ENCODE measurements around the gene ZC3H14. TPM values are rescaled to one million over a fixed set of nuclear protein-coding genes. Genes with fewer than 3 reads are reported as not detected.

The ZC3H14 gene
- total RNA-seq, 6 experiments from 2014 or later = 37.2 to 52.5 (median 42.1) TPM

GRCh38 chr14:88667555-88668273 is 104.9 kb downstream of the ZC3H14 start:
- intact Hi-C loops (cut with DNase I) = no loop called here
- 67% methylated on average over 2 of the region's 4 CpGs for WGBS (ENCODE audit: insufficient coverage, low coverage, low lambda C conversion rate, missing lambda C conversion rate)
- H3K4me1 ChIP-seq = peaks cover 0 to 7% (median 3%) of the 10 kb centered on the region in 4 donors
- H3K36me3 ChIP-seq = no peaks in the 10 kb centered on the region
- no peaks in the 10 kb centered on the region for H3K9me3 ChIP-seq
- H3K4me3 ChIP-seq = no peak overlapping the region
- no peak overlapping the region for H3K27ac ChIP-seq
- DNase-seq (peak in 2 of 3 donors; percentile 25 to 73), ATAC-seq (peak; percentile 98 to 99 (median 98))
- H3K27me3 ChIP-seq = no peaks in the 10 kb centered on the region
- TF ChIP-seq CTCF (IDR thresholded peaks at IDR 0.05) (peak; percentile 70 to 89 (median 82)), POLR2A (IDR thresholded peaks at IDR 0.05) (no peak)

- Histone ChIP-seq H3K4me1 (peaks cover 0 to 7% (median 3%) of the 10 kb centered on the region in 4 donors), H3K36me3 (no peaks in the 10 kb centered on the region), H3K27me3 (no peaks in the 10 kb centered on the region), H3K4me3 (no peak overlapping the region), H3K27ac (no peak overlapping the region), H3K9me3 (no peaks in the 10 kb centered on the region)
- WGBS (ENCODE audit: insufficient coverage, low coverage, low lambda C conversion rate, missing lambda C conversion rate) = 81% methylated on average over 3 of the region's 3 CpGs
- ATAC-seq (peak in 2 of 4 donors; percentile 34 to 37), DNase-seq (no peak)
- TF ChIP-seq CTCF (IDR thresholded peaks at IDR 0.05) = no peak
- no peak for TF ChIP-seq POLR2A (IDR thresholded peaks at IDR 0.05)
- intact Hi-C loops (cut with DNase I) = no loop called here
Observed at GRCh38 chr14:88668448-88669116, 105.7 kb downstream of the ZC3H14 start.

GRCh38 chr14:88669346-88669745 is 106.5 kb downstream of the ZC3H14 start:
- TF ChIP-seq CTCF (IDR thresholded peaks at IDR 0.05) = no peak
- no peak for TF ChIP-seq POLR2A (IDR thresholded peaks at IDR 0.05)
- 0% methylated on average over 1 of the region's 4 CpGs for WGBS (ENCODE audit: insufficient coverage, low coverage, low lambda C conversion rate, missing lambda C conversion rate)
- no peaks in the 10 kb centered on the region for H3K36me3 ChIP-seq
- intact Hi-C loops (cut with DNase I) = no loop called here
- H3K9me3 ChIP-seq = no peaks in the 10 kb centered on the region
- no peak for DNase-seq
- no peak for ATAC-seq
- no peak overlapping the region for H3K27ac ChIP-seq
- H3K4me3 ChIP-seq = no peak overlapping the region
- H3K4me1 ChIP-seq = peaks cover 0 to 7% (median 3%) of the 10 kb centered on the region in 4 donors
- no peaks in the 10 kb centered on the region for H3K27me3 ChIP-seq

Small RNA genes lying within 50 kb of the gene (small RNA-seq; reads per million reads assigned to genes)
- gene RNU4-22P = 0 reads per million in 2 experiments

Other genes with a start within 250 kb of the ZC3H14 start
- not detected for gene KCNK10, start 239.8 kb upstream of the ZC3H14 start, total RNA-seq
- 10 to 100 TPM in 1 of 6 experiments, 1 to 10 TPM in 5; 3.3 to 10.2 (median 5.6) TPM for gene SPATA7, start 177.4 kb upstream of the ZC3H14 start, total RNA-seq
- 10 to 100 TPM in 4 of 6 experiments, 1 to 10 TPM in 2; 6.0 to 12.2 (median 10.3) TPM for gene PTPN21, start 8.0 kb upstream of the ZC3H14 start, total RNA-seq
- gene EML5, start 229.9 kb downstream of the ZC3H14 start, total RNA-seq = 1 to 10 TPM in 1 of 6 experiments, under 1 TPM in 5; 0.07 to 1.7 (median 0.24) TPM